Spinal cord (tissue), 10 donors: Measurements from ENCODE around the gene ACSM2B. TPM values are rescaled to one million over a fixed set of nuclear protein-coding genes. Genes with fewer than 3 reads are reported as not detected.
"Not testable (repeated sequence)": the region's sequence is repeated elsewhere in the genome, so short reads cannot be mapped to it uniquely, and the experiment has no call there.

Experiments used
- DNase-seq, 6 donors: peaks; one replicate each; pipeline versions ENCODE4 v3.0.0 to v3.0.0-alpha.2; 2013 to 2015; ENCODE audit warnings: low spot score in 6 of 6, low read depth in 4 of 6
- H3K27ac ChIP-seq: one replicate; pipeline ENCODE4 v1.5.1; 2013; ENCODE audit warnings: low read depth, low read length, control low read depth
- H3K27me3 ChIP-seq: one replicate; pipeline ENCODE4 v1.6.1; 2013; ENCODE audit warnings: low read length; ENCODE audit not compliant: control insufficient read depth, insufficient read depth
- H3K36me3 ChIP-seq: one replicate; pipeline ENCODE4 v1.6.1; 2013; ENCODE audit warnings: low read length; ENCODE audit not compliant: control insufficient read depth, insufficient read depth
- H3K4me1 ChIP-seq: one replicate; pipeline ENCODE4 v1.6.1; 2013; ENCODE audit warnings: low read length; ENCODE audit not compliant: control insufficient read depth, insufficient read depth
- H3K4me3 ChIP-seq: one replicate; pipeline ENCODE4 v1.5.1; 2013; ENCODE audit warnings: low read depth, low read length, control low read depth
- H3K9me3 ChIP-seq: one replicate; pipeline ENCODE4 v1.6.1; 2013; ENCODE audit warnings: low read length; ENCODE audit not compliant: control insufficient read depth, insufficient read depth
- WGBS: methylation state at CpG from one replicate; pipeline ENCODE4 v1.1.5; 2013; ENCODE audit warnings: missing lambda C conversion rate; ENCODE audit not compliant: insufficient coverage; 5-methylcytosine and 5-hydroxymethylcytosine counted together
- long read RNA-seq, 4 donors: transcript quantifications; one replicate each; lab custom pipeline, GENCODE V29; 2026
- polyA plus RNA-seq, 2 donors: library from polyadenylated mRNA; unstranded; fragments of 120-200 nt; gene quantifications; one replicate each; pipeline ENCODE4 v1.2.1, GENCODE V29; 2013; ENCODE audit not compliant: insufficient read length in 2 of 2
- total RNA-seq, 2 donors: library from RNA; depleted of rRNA in 1 of 2; stranded (reverse); fragments of 120-200 nt in 1 of 2; fragments of >200 nt in 1 of 2; gene quantifications; one replicate each; pipeline versions ENCODE4 v1.2.3 to v1.2.4, GENCODE V29; 2013 to 2014
- donor health status: healthy.

Gene ACSM2B, protein sequence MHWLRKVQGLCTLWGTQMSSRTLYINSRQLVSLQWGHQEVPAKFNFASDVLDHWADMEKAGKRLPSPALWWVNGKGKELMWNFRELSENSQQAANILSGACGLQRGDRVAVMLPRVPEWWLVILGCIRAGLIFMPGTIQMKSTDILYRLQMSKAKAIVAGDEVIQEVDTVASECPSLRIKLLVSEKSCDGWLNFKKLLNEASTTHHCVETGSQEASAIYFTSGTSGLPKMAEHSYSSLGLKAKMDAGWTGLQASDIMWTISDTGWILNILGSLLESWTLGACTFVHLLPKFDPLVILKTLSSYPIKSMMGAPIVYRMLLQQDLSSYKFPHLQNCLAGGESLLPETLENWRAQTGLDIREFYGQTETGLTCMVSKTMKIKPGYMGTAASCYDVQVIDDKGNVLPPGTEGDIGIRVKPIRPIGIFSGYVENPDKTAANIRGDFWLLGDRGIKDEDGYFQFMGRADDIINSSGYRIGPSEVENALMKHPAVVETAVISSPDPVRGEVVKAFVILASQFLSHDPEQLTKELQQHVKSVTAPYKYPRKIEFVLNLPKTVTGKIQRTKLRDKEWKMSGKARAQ
- not detected for total RNA-seq
- polyA plus RNA-seq, result under 1 TPM in 1 of 2 donors, not detected in 1; 0.99 TPM
- long read RNA-seq, donor 1, result 0 reads
- long read RNA-seq, donor 2, result 0 reads
- long read RNA-seq, donor 3, result 0 reads
- long read RNA-seq, donor 4, result 0 reads

DNA sequence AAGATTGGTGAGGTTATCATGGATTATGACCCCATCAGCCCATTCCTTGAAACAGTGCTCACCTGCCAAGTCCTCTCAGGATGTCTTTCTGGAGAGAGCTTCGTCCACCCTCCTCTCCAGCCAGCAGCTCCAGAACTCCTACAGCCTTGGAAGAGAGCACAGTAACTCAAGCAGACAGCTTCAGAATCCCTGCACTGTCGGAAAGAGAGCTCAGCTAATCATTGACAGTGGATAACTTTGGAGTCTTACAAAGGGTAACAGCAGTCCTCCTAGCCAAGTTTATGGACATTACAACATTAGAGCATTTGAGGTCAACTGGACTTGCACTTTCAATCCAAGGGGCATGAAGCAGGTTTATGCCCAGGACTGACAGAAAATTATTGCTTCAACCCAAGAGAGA lies at the start of gene ACSM2B:
Gene ACSM2B (minus strand): TSS at position 223 of the 400 bp plus-strand sequence. CDS start 11,522 bp downstream, outside the sequence.
- not testable (repeated sequence) for H3K4me3 ChIP-seq, H3K9me3 ChIP-seq, DNase-seq, H3K36me3 ChIP-seq, H3K27me3 ChIP-seq, H3K27ac ChIP-seq, H3K4me1 ChIP-seq
- WGBS, result no CpG with 5 or more reads among the region's 2 CpGs

DNA sequence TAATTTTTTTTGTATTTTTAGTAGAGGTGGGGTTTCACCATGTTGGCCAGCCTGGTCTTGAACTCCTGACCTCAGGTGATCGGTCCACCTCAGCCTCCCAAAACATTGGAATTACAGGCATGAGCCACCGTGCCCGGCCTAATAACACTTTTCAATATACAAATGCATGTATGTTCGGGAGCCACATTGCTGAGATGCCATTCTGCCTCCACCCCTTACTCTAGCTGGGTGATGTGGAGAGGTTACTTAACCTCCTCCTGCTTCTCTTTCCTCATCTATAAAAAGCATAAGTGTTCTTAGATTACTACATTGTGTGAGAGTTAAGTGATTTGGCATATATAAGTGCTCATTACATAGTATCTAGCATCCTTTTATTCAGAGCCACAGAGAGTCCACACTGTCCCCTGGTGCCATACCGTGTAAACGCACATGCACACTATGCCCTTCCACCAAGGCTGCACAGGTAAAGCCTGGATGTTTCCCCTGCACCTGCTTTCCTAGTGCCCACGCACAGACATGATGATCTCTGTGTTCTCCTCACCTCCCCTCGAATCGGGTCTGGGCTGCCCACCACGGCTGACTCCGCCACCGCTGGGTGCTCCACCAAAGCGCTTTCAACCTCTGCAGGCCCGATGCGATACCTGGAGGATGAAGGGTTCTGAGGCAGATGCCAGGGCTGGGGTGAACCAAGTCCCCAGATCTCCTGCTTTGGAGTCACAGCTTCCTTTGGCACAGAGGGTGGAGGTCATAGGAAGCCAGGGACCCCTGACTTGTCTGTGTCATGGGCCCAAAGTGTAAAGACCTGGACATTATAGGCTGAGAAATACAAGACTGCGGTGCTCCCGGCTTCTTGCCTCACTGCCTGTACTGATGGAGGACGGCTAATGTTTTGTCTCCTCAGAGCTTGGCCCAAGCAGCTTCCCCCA lies 49.0 kb upstream of the ACSM2B start:
- Histone ChIP-seq H3K27me3 (no peaks in the 10 kb centered on the region), H3K27ac (no peak overlapping the region), H3K4me3 (no peak overlapping the region), H3K9me3 (no peaks in the 10 kb centered on the region), H3K4me1 (no peaks in the 10 kb centered on the region), H3K36me3 (no peaks in the 10 kb centered on the region)
- WGBS, result 87% methylated on average over 14 of the region's 18 CpGs
- DNase-seq, result no peak

DNA sequence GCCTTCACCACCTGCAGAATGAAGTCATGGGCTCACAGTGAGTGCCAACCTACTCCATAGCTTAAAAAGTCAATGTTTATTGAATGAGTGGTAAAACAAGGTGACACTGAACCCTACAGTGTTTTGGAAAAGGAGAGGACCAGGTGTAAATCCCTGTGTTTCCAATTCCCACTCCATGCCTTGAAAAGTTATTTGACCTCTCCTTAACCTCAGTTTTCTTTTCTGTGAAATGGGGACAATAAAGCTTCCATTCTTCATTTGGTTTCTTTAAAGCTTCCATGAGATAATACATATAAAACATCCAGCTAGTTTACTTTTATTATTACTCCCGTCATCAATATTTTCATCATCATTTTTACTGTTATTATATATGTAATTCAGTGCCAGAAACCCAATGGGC lies 48.0 kb upstream of the ACSM2B start:
- H3K9me3 ChIP-seq, result no peaks in the 10 kb centered on the region
- no peaks in the 10 kb centered on the region for H3K4me1 ChIP-seq
- H3K4me3 ChIP-seq, result no peak overlapping the region
- no peak overlapping the region for H3K27ac ChIP-seq
- no peak for DNase-seq
- no peaks in the 10 kb centered on the region for H3K27me3 ChIP-seq
- H3K36me3 ChIP-seq, result no peaks in the 10 kb centered on the region
- no CpG with 5 or more reads among the region's 1 CpG for WGBS

DNA sequence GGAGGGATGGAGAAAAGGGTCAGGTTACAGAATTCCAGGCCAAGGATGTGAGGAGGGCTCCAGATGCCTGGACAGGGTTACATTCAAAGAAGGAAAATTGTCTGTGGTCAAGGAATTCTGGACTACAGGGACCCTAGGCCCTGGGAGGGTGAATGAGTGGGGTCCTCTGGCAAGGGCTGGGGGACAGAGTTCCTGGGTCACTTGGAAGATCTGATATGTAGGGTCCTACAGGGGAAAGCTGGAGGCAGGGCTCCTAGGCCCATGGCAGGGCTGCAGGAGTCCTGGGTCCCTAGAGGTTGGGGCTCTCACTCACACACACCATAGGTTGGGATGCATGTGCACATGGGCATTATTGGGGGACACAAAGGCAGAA lies 46.3 kb upstream of the ACSM2B start:
- Histone ChIP-seq H3K9me3 (no peaks in the 10 kb centered on the region), H3K36me3 (no peaks in the 10 kb centered on the region), H3K4me3 (no peak overlapping the region), H3K27me3 (no peaks in the 10 kb centered on the region), H3K27ac (no peak overlapping the region), H3K4me1 (no peaks in the 10 kb centered on the region)
- DNase-seq, result no peak

DNA sequence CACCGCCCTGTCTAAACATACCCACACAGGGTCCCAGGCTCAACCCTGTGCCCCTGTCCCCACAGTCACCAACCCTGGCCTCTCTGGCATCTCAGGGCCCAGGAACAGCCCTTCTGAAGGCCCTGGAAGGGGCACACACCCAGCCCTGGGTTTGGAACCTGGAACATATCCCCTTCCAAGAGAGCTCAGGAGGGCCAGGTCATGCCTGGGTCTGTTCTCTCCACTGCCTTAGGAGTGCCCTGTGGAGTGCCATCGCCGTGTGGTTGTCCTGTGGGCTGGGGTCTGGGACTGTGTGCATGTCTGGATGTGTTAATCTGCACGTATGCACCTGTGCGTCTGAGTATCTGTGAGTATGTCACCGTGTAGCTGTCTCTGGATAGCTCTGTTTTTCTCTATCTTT lies 45.2 kb upstream of the ACSM2B start:
- Histone ChIP-seq H3K36me3 (no peaks in the 10 kb centered on the region), H3K27me3 (no peaks in the 10 kb centered on the region), H3K9me3 (no peaks in the 10 kb centered on the region), H3K27ac (no peak overlapping the region), H3K4me3 (no peak overlapping the region), H3K4me1 (no peaks in the 10 kb centered on the region)
- 94% methylated on average over 6 of the region's 6 CpGs for WGBS
- DNase-seq, result no peak

DNA sequence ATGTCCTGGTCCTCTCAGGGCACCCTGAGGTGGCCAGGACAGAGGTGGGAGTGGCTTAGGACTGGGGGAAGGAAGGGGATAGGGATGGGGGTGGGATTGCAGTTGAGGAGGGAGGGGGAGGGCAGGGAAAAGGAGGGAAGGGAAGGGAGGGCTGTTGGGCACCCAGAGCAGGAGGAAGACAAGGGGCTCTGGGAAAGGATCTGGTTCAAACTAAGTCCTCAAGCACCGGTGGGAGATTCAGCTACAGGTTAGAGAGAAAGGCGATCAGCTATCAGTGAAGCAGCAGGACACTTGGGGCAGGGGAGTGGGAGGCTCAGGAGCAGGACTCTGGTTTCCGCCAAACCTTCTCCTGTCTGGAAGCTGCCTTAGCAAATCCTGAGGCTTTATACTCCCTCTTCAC lies 44.6 kb upstream of the ACSM2B start:
- 90% methylated on average over 3 of the region's 3 CpGs for WGBS

DNA sequence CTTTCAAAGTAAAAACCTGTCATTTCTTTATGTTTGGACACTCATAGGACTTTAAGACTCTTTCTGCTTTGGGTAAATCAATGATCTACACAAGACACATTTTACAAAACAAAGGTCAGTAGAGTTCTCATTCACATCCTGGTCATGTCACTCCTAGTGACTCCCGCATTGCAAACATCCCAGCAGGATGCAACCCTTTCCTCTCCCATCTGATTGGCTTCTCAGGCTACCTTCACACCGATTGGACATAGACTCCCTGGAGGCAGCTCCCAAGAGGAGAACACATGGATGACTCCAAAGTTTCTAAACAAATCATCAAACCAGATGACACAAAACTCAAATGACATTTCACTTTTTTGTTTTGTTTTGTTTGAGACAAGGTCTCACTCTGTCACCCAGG lies 43.8 kb upstream of the ACSM2B start:
- no peak overlapping the region for H3K27ac ChIP-seq
- no peaks in the 10 kb centered on the region for H3K9me3 ChIP-seq
- H3K4me3 ChIP-seq, result no peak overlapping the region
- no peak for DNase-seq
- H3K27me3 ChIP-seq, result no peaks in the 10 kb centered on the region
- WGBS, result 40% methylated on average over 2 of the region's 2 CpGs
- peaks cover under 1% of the 10 kb centered on the region for H3K4me1 ChIP-seq
- no peaks in the 10 kb centered on the region for H3K36me3 ChIP-seq

More for the DNA sequence above, 44.6 kb upstream of the ACSM2B start:
- Histone ChIP-seq H3K4me1 (no peaks in the 10 kb centered on the region), H3K9me3 (no peaks in the 10 kb centered on the region), H3K27me3 (no peaks in the 10 kb centered on the region), H3K4me3 (no peak overlapping the region), H3K36me3 (no peaks in the 10 kb centered on the region), H3K27ac (no peak overlapping the region)
- DNase-seq, result no peak

DNA sequence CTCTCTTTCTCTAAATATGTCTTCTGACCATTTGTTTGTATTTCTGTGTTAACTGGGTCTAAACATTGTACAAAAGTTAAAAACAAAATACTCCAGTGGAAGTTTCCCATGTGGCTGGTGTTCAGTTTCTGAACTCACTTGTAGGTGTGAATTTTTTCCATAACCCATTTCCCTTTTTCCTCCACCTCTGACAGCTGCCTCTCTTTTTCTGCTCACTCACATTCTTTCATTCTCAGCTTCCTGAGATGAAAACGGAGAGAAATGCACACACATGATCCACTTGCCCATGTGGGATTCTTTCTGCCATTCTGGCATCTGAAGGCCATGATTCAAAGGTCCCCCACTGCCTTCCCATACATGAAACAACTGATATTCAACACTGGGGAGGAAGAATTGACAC lies 41.1 kb upstream of the ACSM2B start:
- 89% methylated on average over 1 of the region's 1 CpG for WGBS
- no peaks in the 10 kb centered on the region for H3K36me3 ChIP-seq
- DNase-seq, result no peak
- no peak overlapping the region for H3K4me3 ChIP-seq
- H3K9me3 ChIP-seq, result no peaks in the 10 kb centered on the region
- no peaks in the 10 kb centered on the region for H3K27me3 ChIP-seq
- peaks cover 28% of the 10 kb centered on the region for H3K4me1 ChIP-seq
- H3K27ac ChIP-seq, result no peak overlapping the region
